ENCODE results near the gene CHST8. TPM values are rescaled to one million over a fixed set of nuclear protein-coding genes. Genes with fewer than 3 reads are reported as not detected.
"Not testable (repeated sequence)": the region's sequence is repeated elsewhere in the genome, so short reads cannot be mapped to it uniquely, and the experiment has no call there.

CHST8 gene
- total RNA-seq, 2 experiments from 2014 or later: not detected

DNA sequence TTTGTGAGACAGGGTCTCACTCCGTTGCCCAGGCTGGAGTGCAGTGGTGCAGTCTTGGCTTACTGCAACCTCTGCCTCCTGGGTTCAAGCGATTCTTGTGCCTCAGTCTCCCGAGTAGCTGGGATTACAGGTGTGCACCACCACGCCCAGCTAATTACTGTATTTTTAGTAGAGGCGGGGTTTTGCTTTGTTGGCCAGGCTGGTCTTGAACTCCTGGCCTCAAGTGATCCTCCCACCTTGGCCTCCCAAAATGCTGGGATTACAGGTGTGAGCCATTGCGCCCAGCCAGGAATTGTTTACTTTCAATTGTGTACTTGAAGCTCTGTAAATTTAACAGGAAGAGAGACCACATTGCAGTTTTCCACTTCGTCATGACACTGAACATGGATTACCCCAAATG lies 197.3 kb downstream of the CHST8 start:
- H3K9me3 Mint-ChIP-seq; DNase-seq; H3K27me3 Mint-ChIP-seq; H3K36me3 Mint-ChIP-seq (ENCODE audit: low read depth): not testable (repeated sequence)
- Mint-ChIP-seq H3K27ac (peak overlapping the region; percentile 82), H3K4me3 (peak overlapping the region; percentile 56), H3K4me1 (peaks cover 22% of the 10 kb centered on the region)
- ChIA-PET CTCF (interaction anchor here (0.7 to 1.3 kb wide), 4 partner anchors 9 to 1356 kb away, joined by 3 read pairs; partner anchors contain the start of gene KCTD15), POLR2A (interaction anchor here (0.7 kb wide), 1 partner anchor 447 kb away, joined by 3 read pairs; no protein-coding TSS in a partner anchor)

DNA sequence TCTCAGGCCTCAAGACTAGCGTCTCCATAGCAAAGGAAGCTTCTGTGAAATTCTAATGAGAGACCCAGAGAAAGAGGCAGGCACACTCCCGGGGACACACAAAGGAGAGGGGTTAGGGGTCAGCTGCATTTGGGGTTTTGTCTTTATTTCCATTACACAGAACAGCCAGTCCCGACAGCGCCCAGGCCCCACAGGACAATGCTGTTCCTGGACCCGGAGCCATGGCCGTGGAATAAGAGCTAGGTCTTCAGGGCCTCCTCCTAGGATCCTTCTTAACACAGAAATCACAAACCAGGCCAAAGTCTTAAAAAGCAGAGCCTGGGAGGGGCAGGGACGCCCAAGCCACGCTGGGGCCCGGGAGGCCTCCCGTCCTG lies 197.7 kb downstream of the CHST8 start:
- Mint-ChIP-seq H3K9me3 (no peaks in the 10 kb centered on the region), H3K27ac (peak overlapping the region; percentile 82), H3K36me3 (ENCODE audit: low read depth) (no peaks in the 10 kb centered on the region), H3K27me3 (peaks cover 9% of the 10 kb centered on the region), H3K4me3 (peak overlapping the region; percentile 56), H3K4me1 (peaks cover 22% of the 10 kb centered on the region)
- POLR2A ChIA-PET: interaction anchor here (0.7 kb wide), 1 partner anchor 447 kb away, joined by 3 read pairs; no protein-coding TSS in a partner anchor
- no peak for DNase-seq
- CTCF ChIA-PET: interaction anchor here (0.9 to 1.3 kb wide), 3 partner anchors 10 to 41 kb away, joined by 3 read pairs; partner anchors contain the start of gene KCTD15

DNA sequence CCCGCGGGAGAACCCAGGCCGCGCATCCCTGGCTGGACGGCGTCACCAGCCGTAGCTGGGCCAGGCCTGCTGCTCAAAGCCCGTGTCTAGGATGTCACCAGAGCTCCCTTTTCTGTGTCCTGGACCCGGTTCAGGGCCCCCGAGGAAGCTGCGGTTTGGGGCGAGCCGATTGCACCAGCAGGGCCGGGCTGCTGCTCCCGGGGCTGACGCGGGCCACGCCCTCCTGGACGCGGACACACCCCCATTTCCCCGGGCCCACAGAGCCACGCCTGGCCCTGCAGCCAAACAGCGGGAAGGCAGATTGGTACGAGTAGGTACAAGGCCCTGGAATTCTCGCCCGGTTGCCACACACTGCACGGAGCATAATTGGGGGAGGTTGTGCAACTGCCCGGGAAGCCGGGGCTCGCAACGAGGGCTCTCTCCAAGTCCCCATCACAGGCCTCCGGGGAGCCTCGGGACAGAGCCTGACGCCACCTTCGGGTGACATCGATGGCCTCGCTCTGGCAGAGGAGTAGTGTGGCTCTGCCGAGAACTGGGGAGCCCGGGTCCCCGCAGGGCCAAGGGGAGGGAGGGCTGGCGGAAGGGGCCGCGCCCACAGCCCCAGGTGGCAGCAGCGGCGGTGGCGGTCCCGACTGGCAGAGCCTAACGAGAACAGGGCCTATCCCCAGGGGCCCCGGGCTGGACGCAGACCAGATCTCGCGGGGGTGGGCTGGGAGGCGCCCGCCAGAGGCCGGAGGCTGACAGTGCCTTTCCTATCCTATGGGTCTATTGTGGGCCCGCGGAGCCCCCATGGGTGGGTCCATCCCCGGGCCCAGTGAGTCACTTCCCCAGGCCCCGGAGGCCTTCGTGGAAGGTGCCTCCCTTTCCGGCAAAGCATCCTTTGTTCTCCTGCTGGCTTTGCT lies 198.4 kb downstream of the CHST8 start:
- ChIA-PET CTCF (interaction anchor here (0.9 to 1.4 kb wide), 2 partner anchors 10 to 42 kb away, joined by 3 read pairs; no protein-coding TSS in a partner anchor), POLR2A (no interaction called here)
- Mint-ChIP-seq H3K9me3 (no peaks in the 10 kb centered on the region), H3K27me3 (peaks cover 9% of the 10 kb centered on the region), H3K27ac (peak overlapping the region; percentile 88), H3K4me1 (peaks cover 22% of the 10 kb centered on the region), H3K4me3 (peak overlapping the region; percentile 69), H3K36me3 (ENCODE audit: low read depth) (no peaks in the 10 kb centered on the region)
- DNase-seq: peak; percentile 61

DNA sequence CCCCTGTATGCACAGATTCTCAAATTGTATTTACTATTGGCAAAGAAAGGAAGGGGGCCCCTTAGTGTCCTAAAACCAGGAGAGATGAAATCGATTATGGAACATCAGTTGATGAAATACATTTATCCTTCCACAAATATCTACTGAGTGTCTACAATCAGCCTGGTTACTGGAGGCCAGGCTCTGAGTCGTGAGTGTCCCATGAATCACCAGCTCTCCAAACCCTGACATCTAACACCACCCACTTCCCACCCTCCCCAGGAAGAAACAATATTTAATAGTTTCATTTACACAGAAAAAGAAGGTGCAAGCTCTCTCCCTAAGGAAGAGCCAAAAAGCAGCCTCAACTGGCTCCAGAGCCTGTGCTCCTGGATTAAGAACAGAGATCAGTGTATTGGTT lies 200.1 kb downstream of the CHST8 start:
- CTCF ChIA-PET: interaction anchor here (0.6 to 1.2 kb wide), 2 partner anchors 37 to 44 kb away, joined by 3 to 4 read pairs; no protein-coding TSS in a partner anchor
- H3K4me1 Mint-ChIP-seq: peaks cover 22% of the 10 kb centered on the region
- H3K27ac Mint-ChIP-seq: no peak overlapping the region
- peaks cover 9% of the 10 kb centered on the region for H3K27me3 Mint-ChIP-seq
- no peaks in the 10 kb centered on the region for H3K36me3 Mint-ChIP-seq (ENCODE audit: low read depth)
- POLR2A ChIA-PET: no interaction called here
- DNase-seq: no peak
- no peak overlapping the region for H3K4me3 Mint-ChIP-seq
- no peaks in the 10 kb centered on the region for H3K9me3 Mint-ChIP-seq

Other genes with a start within 250 kb of the CHST8 start
- 10 to 100 TPM; 24.0 to 24.4 TPM for gene CEBPG, start 248.2 kb upstream of the CHST8 start, total RNA-seq
- 10 to 100 TPM; 38.1 to 44.5 TPM for gene PEPD, start 100.2 kb upstream of the CHST8 start, total RNA-seq
- gene KCTD15, start 174.9 kb downstream of the CHST8 start, total RNA-seq: 1 to 10 TPM; 1.6 to 2.5 TPM